GM12878 (cell line): ENCODE data around the gene SLC15A4. TPM values are rescaled to one million over a fixed set of nuclear protein-coding genes. Genes with fewer than 3 reads are reported as not detected.

Experiments used
- ATAC-seq: fragments of 200-7000 bp; cut with Tn5 transposase; 3 replicates; pipeline ENCODE4 v1.9.1; 2020; ENCODE audit warnings: mild to moderate bottlenecking, moderate library complexity
- BruUV-seq: library from RNA; stranded (reverse); fragments of 400-500 nt; replicated peaks from 2 replicates; lab custom pipeline; 2021; lab: Mats Ljungman, UMichigan
- CTCF ChIA-PET: fragments of 300-600 bp; sonication (Branson Sonifier 250); formaldehyde crosslinking; extraction: SDS; loops from one replicate; lab custom pipeline; 2021; ENCODE audit warnings: inconsistent platforms; lab: Yijun Ruan, JAX
- POLR2A ChIA-PET: fragments of 350-600 bp; formaldehyde crosslinking; extraction: SDS; loops from one replicate; lab custom pipeline; 2021; ENCODE audit warnings: inconsistent platforms; lab: Charles Lee
- RAD21 ChIA-PET: fragments of 300-600 bp; sonication (Branson Sonifier 250); formaldehyde crosslinking; loops from one replicate; lab custom pipeline; 2023; ENCODE audit warnings: antibody characterized with exemption; ENCODE audit not compliant: unreplicated experiment; lab: Charles Lee
- SMC1A ChIA-PET: fragments of 300-600 bp; sonication (Branson Sonifier 250); formaldehyde crosslinking; loops from one replicate; lab custom pipeline; 2023; ENCODE audit not compliant: unreplicated experiment, uncharacterized antibody; lab: Charles Lee
- DNase-seq: peaks from one replicate; pipeline ENCODE4 v3.0.0-alpha.2; 2011; ENCODE audit warnings: low read depth, low spot score
- FAIRE-seq: peaks from 3 replicates; lab custom pipeline; 2011; peaks lifted over from hg19 to GRCh38; lab: Jason Lieb, UNC
- H2AFZ ChIP-seq: 2 replicates; pipeline ENCODE4 v1.6.0; 2011; ENCODE audit warnings: low read depth, low read length, control low read depth; ENCODE audit not compliant: control insufficient read depth
- H3K27ac ChIP-seq: 2 replicates; pipeline ENCODE4 v1.5.1; 2011; ENCODE audit warnings: control low read depth; ENCODE audit not compliant: control insufficient read depth, insufficient read depth
- H3K27me3 ChIP-seq, 2 experiments: replicated peaks in 1 of 2; 2 replicates each; pipeline versions ENCODE4 v1.6.0 to v1.6.1; 2011; ENCODE audit warnings: low read length in 1 of 2; ENCODE audit not compliant: control insufficient read depth in 2 of 2, insufficient read depth in 2 of 2
- H3K36me3 ChIP-seq, 2 experiments: 2 replicates each; pipeline ENCODE4 v1.5.1; 2011; ENCODE audit warnings: low read length in 1 of 2; ENCODE audit not compliant: control insufficient read depth in 2 of 2, insufficient read depth in 2 of 2
- H3K4me1 ChIP-seq: 2 replicates; pipeline ENCODE4 v1.6.1; 2011; ENCODE audit warnings: mild to moderate bottlenecking, low read length, moderate library complexity, mixed read lengths; ENCODE audit not compliant: control insufficient read depth, insufficient read depth
- H3K4me2 ChIP-seq: 2 replicates; pipeline ENCODE4 v1.6.0; 2011; ENCODE audit warnings: control low read depth; ENCODE audit not compliant: control insufficient read depth, insufficient read depth
- H3K4me3 ChIP-seq: fragments of 200-600 bp; sonication (generic); 2 replicates; pipeline ENCODE4 v1.5.1; 2016
- H3K79me2 ChIP-seq: 2 replicates; pipeline ENCODE4 v1.6.0; 2011; ENCODE audit warnings: low read length; ENCODE audit not compliant: control insufficient read depth, insufficient read depth
- H3K9ac ChIP-seq: 2 replicates; pipeline ENCODE4 v1.8.0; 2011; ENCODE audit warnings: low read length, control low read depth, mixed read lengths; ENCODE audit not compliant: control insufficient read depth, insufficient read depth
- H3K9me3 ChIP-seq: replicated peaks from 3 replicates; pipeline ENCODE4 v1.5.1; 2011; ENCODE audit warnings: mild to moderate bottlenecking, low read length; ENCODE audit not compliant: control insufficient read depth, insufficient read depth
- H4K20me1 ChIP-seq: 2 replicates; pipeline ENCODE4 v1.6.0; 2011; ENCODE audit not compliant: control insufficient read depth, insufficient read depth
- CHD2 ChIP-seq: IDR thresholded peaks from 2 replicates; pipeline ENCODE4 v1.6.1; 2011; ENCODE audit warnings: low read depth, low read length, improper control_type of control experiment, borderline replicate concordance
- EED ChIP-seq: sonication (generic); IDR thresholded peaks from 2 replicates; pipeline ENCODE4 v1.6.1; 2016; ENCODE audit warnings: antibody characterized with exemption, low read depth
- ELK1 ChIP-seq: IDR thresholded peaks from 2 replicates; pipeline ENCODE4 v1.6.1; 2012; ENCODE audit warnings: low read depth, low read length, improper control_type of control experiment
- ETV6 ChIP-seq, 2 experiments: fragments of 450-650 bp in 1 of 2; IDR thresholded peaks in 1 of 2; conservative IDR thresholded peaks in 1 of 2; 2 replicates each; pipeline ENCODE4 v1.6.1; 2014; ENCODE audit warnings: antibody characterized with exemption in 1 of 2, borderline replicate concordance in 1 of 2, low read depth in 1 of 2, mild to moderate bottlenecking in 1 of 2, moderate library complexity in 1 of 2
- KLF5 ChIP-seq: fragments of 450-650 bp; IDR thresholded peaks from 2 replicates; pipeline ENCODE4 v1.6.1; 2014; ENCODE audit warnings: mild to moderate bottlenecking; ENCODE audit not compliant: partially characterized antibody
- PAX8 ChIP-seq: fragments of 450-650 bp; IDR thresholded peaks from 2 replicates; pipeline ENCODE4 v1.6.1; 2017; ENCODE audit warnings: mild to moderate bottlenecking, moderate library complexity
- SREBF2 ChIP-seq: IDR thresholded peaks from 2 replicates; pipeline ENCODE4 v1.6.1; 2012; ENCODE audit warnings: mild to moderate bottlenecking, low read length
- STAT3 ChIP-seq: IDR thresholded peaks from 2 replicates; pipeline ENCODE4 v1.6.1; 2011; ENCODE audit warnings: low read depth, low read length, improper control_type of control experiment
- WRNIP1 ChIP-seq: IDR thresholded peaks from 2 replicates; pipeline ENCODE4 v1.6.1; 2011; ENCODE audit warnings: low read depth, low read length, improper control_type of control experiment, borderline replicate concordance
- YY1 ChIP-seq: IDR thresholded peaks from 2 replicates; pipeline ENCODE4 v1.6.1; 2011; ENCODE audit warnings: low read depth, mild to moderate bottlenecking, low read length
- WGBS: methylation state at CpG from one replicate; pipeline ENCODE4 v1.1.6; 2016; ENCODE audit warnings: low lambda C conversion rate; ENCODE audit not compliant: insufficient replicate concordance, insufficient coverage; ENCODE audit errors: missing lambda C conversion rate; 5-methylcytosine and 5-hydroxymethylcytosine counted together
- in situ Hi-C: fragments of 300-500 bp; cut with MboI; formaldehyde crosslinking; loops from 9 replicates; pipeline ENCODE4 v1.14.3; 2018; ENCODE audit warnings: mixed read lengths
- intact Hi-C: fragments of 100-400 bp; cut with micrococcal nuclease; formaldehyde crosslinking; loops from one replicate; pipeline ENCODE4 v1.14.2; 2022; ENCODE audit not compliant: unreplicated experiment
- polyA plus RNA-seq, 11 experiments: library from polyadenylated mRNA; depleted of rRNA in 4 of 11; unstranded in 6 of 11; stranded (reverse) in 5 of 11; fragments of >200 nt; fragmentation: Nextera tagmentation in 4 of 11; fragmentation: Illumina TruSeq in 1 of 11; extraction: Ambion mirVana in 4 of 11; extraction: Trizol in 1 of 11; gene quantifications; 1 replicate in 1 of 11; 2 replicates in 10 of 11; pipeline versions ENCODE4 v1.2.1 to v1.2.3, GENCODE V29; 2011 to 2016; ENCODE audit warnings: inconsistent platforms in 2 of 11, missing spikeins in 2 of 11, low read depth in 1 of 11
- total RNA-seq, 4 experiments: library from RNA; depleted of rRNA in 3 of 4; stranded (reverse); fragments of >200 nt in 3 of 4; fragmentation: Illumina TruSeq in 1 of 4; extraction: Trizol in 1 of 4; gene quantifications; 2 replicates each; pipeline versions ENCODE4 v1.2.1 to v1.2.3, GENCODE V29; 2013 to 2021
- TF ChIP-seq, protein P1 (sequence below): fragments of 450-650 bp; formaldehyde crosslinking; IDR thresholded peaks from 2 replicates; pipeline ENCODE4 v1.4.0; 2022; ENCODE audit warnings: mild to moderate bottlenecking, moderate library complexity
- TF ChIP-seq, protein P2 (sequence below), 3 experiments: IDR thresholded peaks in 2 of 3; conservative IDR thresholded peaks in 1 of 3; 2 replicates each; pipeline ENCODE4 v1.5.1; 2011; ENCODE audit warnings: low read depth in 3 of 3, low read length in 3 of 3, mild to moderate bottlenecking in 3 of 3, control low read depth in 2 of 3, moderate library complexity in 2 of 3, inconsistent platforms in 1 of 3, mixed read lengths in 1 of 3; ENCODE audit not compliant: control insufficient read depth in 2 of 3, insufficient read depth in 1 of 3; ENCODE audit errors: extremely low read depth in 1 of 3
- TF ChIP-seq, protein P3 (sequence below): fragments of 450-650 bp; IDR thresholded peaks from 2 replicates; pipeline ENCODE4 v1.6.1; 2017; ENCODE audit warnings: borderline replicate concordance
- TF ChIP-seq, protein P4 (sequence below): IDR thresholded peaks from 2 replicates; pipeline ENCODE4 v1.6.1; 2012; ENCODE audit warnings: low read depth, low read length, improper control_type of control experiment

SLC15A4 gene
- total and polyA plus RNA-seq, 10 of the 15 experiments (the other 5 are each of a cell fraction or from before 2014, with no cell fraction given): 12.7 to 257 (median 36.6) TPM

- no peak for DNase-seq
- H3K4me1 ChIP-seq: no peaks in the 10 kb centered on the region
- ChIA-PET RAD21 (no interaction called here), CTCF (no interaction called here), SMC1A (interaction anchor here (1.4 kb wide), 1 partner anchor 95 kb away, joined by 3 read pairs; no protein-coding TSS in a partner anchor), POLR2A (no interaction called here)
- WGBS: 16% methylated on average over 11 of the region's 11 CpGs
- H4K20me1 ChIP-seq: no peaks in the 10 kb centered on the region
- no peak overlapping the region for H3K4me3 ChIP-seq
- H2AFZ ChIP-seq: no peak overlapping the region
- no peaks in the 10 kb centered on the region for H3K79me2 ChIP-seq
- FAIRE-seq: no peak
- no peak for ATAC-seq
- no TSS peak for BruUV-seq
- intact Hi-C loops (no loop called here), in situ Hi-C loops (no loop called here)
- H3K9ac ChIP-seq: no peak overlapping the region
- no peaks in the 10 kb centered on the region for H3K36me3 ChIP-seq
- H3K9me3 ChIP-seq: no peaks in the 10 kb centered on the region
- H3K4me2 ChIP-seq: no peak overlapping the region
- 0 out of 4 replicates have a peak, but pooled peaks cover 0 to 1% of the 10 kb centered on the region in 2 experiments for H3K27me3 ChIP-seq
- H3K27ac ChIP-seq: no peak overlapping the region
- TF ChIP-seq, protein P1, sequence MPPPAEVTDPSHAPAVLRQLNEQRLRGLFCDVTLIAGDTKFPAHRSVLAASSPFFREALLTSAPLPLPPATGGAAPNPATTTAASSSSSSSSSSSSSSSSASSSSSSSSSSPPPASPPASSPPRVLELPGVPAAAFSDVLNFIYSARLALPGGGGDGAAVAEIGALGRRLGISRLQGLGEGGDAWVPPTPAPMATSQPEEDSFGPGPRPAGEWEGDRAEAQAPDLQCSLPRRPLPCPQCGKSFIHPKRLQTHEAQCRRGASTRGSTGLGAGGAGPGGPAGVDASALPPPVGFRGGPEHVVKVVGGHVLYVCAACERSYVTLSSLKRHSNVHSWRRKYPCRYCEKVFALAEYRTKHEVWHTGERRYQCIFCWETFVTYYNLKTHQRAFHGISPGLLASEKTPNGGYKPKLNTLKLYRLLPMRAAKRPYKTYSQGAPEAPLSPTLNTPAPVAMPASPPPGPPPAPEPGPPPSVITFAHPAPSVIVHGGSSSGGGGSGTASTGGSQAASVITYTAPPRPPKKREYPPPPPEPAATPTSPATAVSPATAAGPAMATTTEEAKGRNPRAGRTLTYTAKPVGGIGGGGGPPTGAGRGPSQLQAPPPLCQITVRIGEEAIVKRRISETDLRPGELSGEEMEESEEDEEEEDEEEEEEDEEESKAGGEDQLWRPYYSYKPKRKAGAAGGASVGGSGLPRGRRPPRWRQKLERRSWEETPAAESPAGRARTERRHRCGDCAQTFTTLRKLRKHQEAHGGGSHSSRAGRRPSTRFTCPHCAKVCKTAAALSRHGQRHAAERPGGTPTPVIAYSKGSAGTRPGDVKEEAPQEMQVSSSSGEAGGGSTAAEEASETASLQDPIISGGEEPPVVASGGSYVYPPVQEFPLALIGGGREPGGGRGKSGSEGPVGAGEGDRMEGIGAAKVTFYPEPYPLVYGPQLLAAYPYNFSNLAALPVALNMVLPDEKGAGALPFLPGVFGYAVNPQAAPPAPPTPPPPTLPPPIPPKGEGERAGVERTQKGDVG (CRISPR knock-in tag): no peak
- no peak for TF ChIP-seq SREBF2
- TF ChIP-seq, protein P2, sequence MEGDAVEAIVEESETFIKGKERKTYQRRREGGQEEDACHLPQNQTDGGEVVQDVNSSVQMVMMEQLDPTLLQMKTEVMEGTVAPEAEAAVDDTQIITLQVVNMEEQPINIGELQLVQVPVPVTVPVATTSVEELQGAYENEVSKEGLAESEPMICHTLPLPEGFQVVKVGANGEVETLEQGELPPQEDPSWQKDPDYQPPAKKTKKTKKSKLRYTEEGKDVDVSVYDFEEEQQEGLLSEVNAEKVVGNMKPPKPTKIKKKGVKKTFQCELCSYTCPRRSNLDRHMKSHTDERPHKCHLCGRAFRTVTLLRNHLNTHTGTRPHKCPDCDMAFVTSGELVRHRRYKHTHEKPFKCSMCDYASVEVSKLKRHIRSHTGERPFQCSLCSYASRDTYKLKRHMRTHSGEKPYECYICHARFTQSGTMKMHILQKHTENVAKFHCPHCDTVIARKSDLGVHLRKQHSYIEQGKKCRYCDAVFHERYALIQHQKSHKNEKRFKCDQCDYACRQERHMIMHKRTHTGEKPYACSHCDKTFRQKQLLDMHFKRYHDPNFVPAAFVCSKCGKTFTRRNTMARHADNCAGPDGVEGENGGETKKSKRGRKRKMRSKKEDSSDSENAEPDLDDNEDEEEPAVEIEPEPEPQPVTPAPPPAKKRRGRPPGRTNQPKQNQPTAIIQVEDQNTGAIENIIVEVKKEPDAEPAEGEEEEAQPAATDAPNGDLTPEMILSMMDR (IDR thresholded peaks at IDR 0.05 in 2 of 3, conservative IDR thresholded peaks at IDR 0.05 in 1 of 3; ENCODE audit: control insufficient read depth in 2 of 3, extremely low read depth in 1 of 3, insufficient read depth in 1 of 3, low read depth in 3 of 3, low read length in 3 of 3): no peak
- no peak for TF ChIP-seq STAT3
- TF ChIP-seq, protein P3, sequence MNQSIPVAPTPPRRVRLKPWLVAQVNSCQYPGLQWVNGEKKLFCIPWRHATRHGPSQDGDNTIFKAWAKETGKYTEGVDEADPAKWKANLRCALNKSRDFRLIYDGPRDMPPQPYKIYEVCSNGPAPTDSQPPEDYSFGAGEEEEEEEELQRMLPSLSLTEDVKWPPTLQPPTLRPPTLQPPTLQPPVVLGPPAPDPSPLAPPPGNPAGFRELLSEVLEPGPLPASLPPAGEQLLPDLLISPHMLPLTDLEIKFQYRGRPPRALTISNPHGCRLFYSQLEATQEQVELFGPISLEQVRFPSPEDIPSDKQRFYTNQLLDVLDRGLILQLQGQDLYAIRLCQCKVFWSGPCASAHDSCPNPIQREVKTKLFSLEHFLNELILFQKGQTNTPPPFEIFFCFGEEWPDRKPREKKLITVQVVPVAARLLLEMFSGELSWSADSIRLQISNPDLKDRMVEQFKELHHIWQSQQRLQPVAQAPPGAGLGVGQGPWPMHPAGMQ: no peak
- no peak for TF ChIP-seq YY1
- TF ChIP-seq KLF5: no peak
- TF ChIP-seq PAX8: no peak
- TF ChIP-seq CHD2: no peak
- no peak for TF ChIP-seq ETV6 (conservative IDR thresholded peaks at IDR 0.05 in 1 of 2, IDR thresholded peaks at IDR 0.05 in 1 of 2; ENCODE audit: borderline replicate concordance in 1 of 2, low read depth in 1 of 2)
- no peak for TF ChIP-seq EED
- TF ChIP-seq, protein P4, sequence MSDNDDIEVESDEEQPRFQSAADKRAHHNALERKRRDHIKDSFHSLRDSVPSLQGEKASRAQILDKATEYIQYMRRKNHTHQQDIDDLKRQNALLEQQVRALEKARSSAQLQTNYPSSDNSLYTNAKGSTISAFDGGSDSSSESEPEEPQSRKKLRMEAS: no peak
- no peak for TF ChIP-seq WRNIP1
- no peak for TF ChIP-seq ELK1
Measured at GRCh38 chr12:128745772-128746689, 77.7 kb downstream of the SLC15A4 start.
